HepG2 (cell line): ENCODE measurements around the gene DENND5B. TPM values are rescaled to one million over a fixed set of nuclear protein-coding genes. Genes with fewer than 3 reads are reported as not detected.

Experiments
- ARID4A ChIP-seq: sonication (generic); formaldehyde crosslinking; IDR thresholded peaks from 2 replicates; pipeline ENCODE4 v1.5.0; 2020; ENCODE audit warnings: mild to moderate bottlenecking, missing genetic modification reagents, borderline replicate concordance
- BRD4 ChIP-seq: sonication (generic); formaldehyde crosslinking; IDR thresholded peaks from 2 replicates; pipeline ENCODE4 v1.4.0; 2020; ENCODE audit warnings: missing genetic modification reagents
- DNMT3B ChIP-seq: conservative IDR thresholded peaks from 2 replicates; pipeline ENCODE4 v1.6.1; 2016; ENCODE audit warnings: missing biosample characterization, control low read depth
- FOXO1 ChIP-seq: sonication (generic); formaldehyde crosslinking; IDR thresholded peaks from 2 replicates; pipeline ENCODE4 v1.4.0; 2020; ENCODE audit warnings: missing genetic modification reagents
- HHEX ChIP-seq: IDR thresholded peaks from 2 replicates; pipeline ENCODE4 v1.6.1; 2016; ENCODE audit warnings: control low read depth
- HNF4A ChIP-seq: sonication (generic); formaldehyde crosslinking; IDR thresholded peaks from 2 replicates; pipeline ENCODE4 v1.4.0; 2020; ENCODE audit warnings: missing genetic modification reagents
- HOMEZ ChIP-seq: IDR thresholded peaks from 2 replicates; pipeline ENCODE4 v1.6.1; 2016; ENCODE audit warnings: low read depth
- KDM5A ChIP-seq: fragments of 200-600 bp; sonication (generic); IDR thresholded peaks from 2 replicates; pipeline ENCODE4 v1.7.0; 2018; ENCODE audit warnings: antibody characterized with exemption, mild to moderate bottlenecking, low read length, borderline replicate concordance
- KLF11 ChIP-seq: IDR thresholded peaks from 2 replicates; pipeline ENCODE4 v1.6.1; 2016; ENCODE audit warnings: missing compliant biosample characterization
- RFXAP ChIP-seq: sonication (generic); formaldehyde crosslinking; IDR thresholded peaks from 2 replicates; pipeline ENCODE4 v1.4.0; 2020; ENCODE audit warnings: missing genetic modification reagents, borderline replicate concordance
- SRSF1 ChIP-seq: fragments of 200-400 bp; formaldehyde crosslinking; optimal IDR thresholded peaks from 2 replicates; pipeline ENCODE3; 2017; ENCODE audit warnings: mild to moderate bottlenecking, low read depth, low read length, moderate library complexity
- ZFP36L2 ChIP-seq: sonication (generic); formaldehyde crosslinking; IDR thresholded peaks from 2 replicates; pipeline ENCODE4 v1.4.0; 2020; ENCODE audit warnings: missing genetic modification reagents
- ZNF274 ChIP-seq: sonication (generic); formaldehyde crosslinking; IDR thresholded peaks from 2 replicates; pipeline ENCODE4 v1.5.1; 2020; ENCODE audit warnings: mild to moderate bottlenecking, missing genetic modification reagents
- ZNF552 ChIP-seq: sonication (generic); formaldehyde crosslinking; IDR thresholded peaks from 2 replicates; pipeline ENCODE4 v1.9.0; 2022; ENCODE audit warnings: missing genetic modification reagents, mild to moderate bottlenecking, borderline replicate concordance
- ZNF589 ChIP-seq: sonication (generic); formaldehyde crosslinking; conservative IDR thresholded peaks from 2 replicates; pipeline ENCODE4 v1.8.0; 2022; ENCODE audit warnings: mild to moderate bottlenecking, moderate library complexity, missing genetic modification reagents
- ZNF619 ChIP-seq: sonication (generic); formaldehyde crosslinking; IDR thresholded peaks from 2 replicates; pipeline ENCODE4 v1.4.0; 2020; ENCODE audit warnings: mild to moderate bottlenecking, missing genetic modification reagents
- ZNF788 ChIP-seq: sonication (generic); formaldehyde crosslinking; IDR thresholded peaks from 2 replicates; pipeline ENCODE4 v1.5.0; 2020; ENCODE audit warnings: mild to moderate bottlenecking, missing genetic modification reagents, borderline replicate concordance
- ZNF850 ChIP-seq: sonication (generic); formaldehyde crosslinking; conservative IDR thresholded peaks from 2 replicates; pipeline ENCODE4 v1.9.0; 2021; ENCODE audit warnings: mild to moderate bottlenecking, missing genetic modification reagents
- polyA plus RNA-seq, 8 experiments: library from polyadenylated mRNA; depleted of rRNA in 3 of 8; stranded (reverse) in 7 of 8; unstranded in 1 of 8; fragments of >200 nt; fragmentation: Illumina TruSeq in 4 of 8; extraction: Trizol in 4 of 8; gene quantifications; 2 replicates each; pipeline versions ENCODE4 v1.2.1 to v1.2.3, GENCODE V29; 2011 to 2016; ENCODE audit warnings: low read depth in 4 of 8, missing spikeins in 1 of 8, mixed read lengths in 1 of 8; ENCODE audit not compliant: insufficient read depth in 1 of 8
- total RNA-seq, 5 experiments: library from RNA; depleted of rRNA; stranded (reverse); fragments of >200 nt; fragmentation: Illumina TruSeq; extraction: Trizol; gene quantifications; 2 replicates each; pipeline ENCODE4 v1.2.3, GENCODE V29; 2016; ENCODE audit warnings: low read depth in 1 of 5
- TF ChIP-seq, protein P1 (sequence below): sonication (generic); formaldehyde crosslinking; IDR thresholded peaks from 2 replicates; pipeline ENCODE4 v1.8.0; 2022; ENCODE audit warnings: missing genetic modification reagents, mild to moderate bottlenecking, inconsistent platforms, borderline replicate concordance
- TF ChIP-seq, protein P2 (sequence below): sonication (generic); formaldehyde crosslinking; IDR thresholded peaks from 2 replicates; pipeline ENCODE4 v1.4.0; 2020; ENCODE audit warnings: missing genetic modification reagents, borderline replicate concordance

DENND5B gene
- total and polyA plus RNA-seq, 2 of the 13 experiments (the other 11 are each of a cell fraction or from before 2014, with no cell fraction given) = 14.7 to 18.7 TPM

GRCh38 chr12:31362115-31362758, 228.7 kb downstream of the DENND5B start (continued):
- no peak for TF ChIP-seq ZNF274
- no peak for TF ChIP-seq DNMT3B
- TF ChIP-seq HNF4A = no peak
- no peak for TF ChIP-seq HHEX (CRISPR knock-in tag)
- TF ChIP-seq, protein P1, sequence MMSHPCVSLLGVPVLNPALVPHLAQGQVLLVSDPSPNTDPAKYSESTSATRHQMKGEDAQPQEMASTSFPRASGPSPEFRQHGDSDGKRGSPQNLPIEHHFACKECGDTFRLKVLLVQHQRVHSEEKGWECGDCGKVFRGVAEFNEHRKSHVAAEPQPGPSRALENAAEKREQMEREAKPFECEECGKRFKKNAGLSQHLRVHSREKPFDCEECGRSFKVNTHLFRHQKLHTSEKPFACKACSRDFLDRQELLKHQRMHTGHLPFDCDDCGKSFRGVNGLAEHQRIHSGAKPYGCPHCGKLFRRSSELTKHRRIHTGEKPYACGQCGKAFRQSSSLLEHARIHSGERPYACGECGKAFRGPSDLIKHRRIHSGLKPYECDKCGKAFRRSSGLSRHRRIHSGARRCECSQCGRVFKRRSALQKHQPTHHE (CRISPR knock-in tag) = no peak
- TF ChIP-seq ZNF850 (CRISPR knock-in tag) = no peak
- TF ChIP-seq KLF11 = no peak
- TF ChIP-seq HOMEZ (CRISPR knock-in tag) = no peak
- no peak for TF ChIP-seq ZNF589 (CRISPR knock-in tag)
- TF ChIP-seq KDM5A = no peak
- no peak for TF ChIP-seq RFXAP
- peak; percentile 21; the same call in 1 of the 2 replicates for TF ChIP-seq ZNF788 (CRISPR knock-in tag)
- TF ChIP-seq ZNF552 (CRISPR knock-in tag) = no peak; the same call in 1 of the 2 replicates
- no peak for TF ChIP-seq ARID4A (CRISPR knock-in tag)
- TF ChIP-seq ZNF619 (CRISPR knock-in tag) = no peak
- TF ChIP-seq SRSF1 = no peak
- peak; percentile 27; the same call in 1 of the 2 replicates for TF ChIP-seq FOXO1
- TF ChIP-seq BRD4 (CRISPR knock-in tag) = no peak
- TF ChIP-seq ZFP36L2 (CRISPR knock-in tag) = no peak
- TF ChIP-seq, protein P2, sequence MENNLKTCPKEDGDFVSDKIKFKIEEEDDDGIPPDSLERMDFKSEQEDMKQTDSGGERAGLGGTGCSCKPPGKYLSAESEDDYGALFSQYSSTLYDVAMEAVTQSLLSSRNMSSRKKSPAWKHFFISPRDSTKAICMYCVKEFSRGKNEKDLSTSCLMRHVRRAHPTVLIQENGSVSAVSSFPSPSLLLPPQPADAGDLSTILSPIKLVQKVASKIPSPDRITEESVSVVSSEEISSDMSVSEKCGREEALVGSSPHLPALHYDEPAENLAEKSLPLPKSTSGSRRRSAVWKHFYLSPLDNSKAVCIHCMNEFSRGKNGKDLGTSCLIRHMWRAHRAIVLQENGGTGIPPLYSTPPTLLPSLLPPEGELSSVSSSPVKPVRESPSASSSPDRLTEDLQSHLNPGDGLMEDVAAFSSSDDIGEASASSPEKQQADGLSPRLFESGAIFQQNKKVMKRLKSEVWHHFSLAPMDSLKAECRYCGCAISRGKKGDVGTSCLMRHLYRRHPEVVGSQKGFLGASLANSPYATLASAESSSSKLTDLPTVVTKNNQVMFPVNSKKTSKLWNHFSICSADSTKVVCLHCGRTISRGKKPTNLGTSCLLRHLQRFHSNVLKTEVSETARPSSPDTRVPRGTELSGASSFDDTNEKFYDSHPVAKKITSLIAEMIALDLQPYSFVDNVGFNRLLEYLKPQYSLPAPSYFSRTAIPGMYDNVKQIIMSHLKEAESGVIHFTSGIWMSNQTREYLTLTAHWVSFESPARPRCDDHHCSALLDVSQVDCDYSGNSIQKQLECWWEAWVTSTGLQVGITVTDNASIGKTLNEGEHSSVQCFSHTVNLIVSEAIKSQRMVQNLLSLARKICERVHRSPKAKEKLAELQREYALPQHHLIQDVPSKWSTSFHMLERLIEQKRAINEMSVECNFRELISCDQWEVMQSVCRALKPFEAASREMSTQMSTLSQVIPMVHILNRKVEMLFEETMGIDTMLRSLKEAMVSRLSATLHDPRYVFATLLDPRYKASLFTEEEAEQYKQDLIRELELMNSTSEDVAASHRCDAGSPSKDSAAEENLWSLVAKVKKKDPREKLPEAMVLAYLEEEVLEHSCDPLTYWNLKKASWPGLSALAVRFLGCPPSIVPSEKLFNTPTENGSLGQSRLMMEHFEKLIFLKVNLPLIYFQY (CRISPR knock-in tag) = no peak
